Stimulated activated CD8-positive, alpha-beta memory T cell treated with anti-CD3 and anti-CD28 coated beads, Interleukin-12 subunit alpha, Interleukin-12 subunit beta, amount 100 ng/mL, for 24 hours (primary cell): ENCODE results near the gene TMEM150A.
"Not testable (repeated sequence)": the region's sequence is repeated elsewhere in the genome, so short reads cannot be mapped to it uniquely, and the experiment has no call there.

Experiments used
- DNase-seq: peaks from one replicate; pipeline ENCODE4 v3.0.0-alpha.2; 2020; ENCODE audit errors: extremely low read depth

TMEM150A gene, protein sequence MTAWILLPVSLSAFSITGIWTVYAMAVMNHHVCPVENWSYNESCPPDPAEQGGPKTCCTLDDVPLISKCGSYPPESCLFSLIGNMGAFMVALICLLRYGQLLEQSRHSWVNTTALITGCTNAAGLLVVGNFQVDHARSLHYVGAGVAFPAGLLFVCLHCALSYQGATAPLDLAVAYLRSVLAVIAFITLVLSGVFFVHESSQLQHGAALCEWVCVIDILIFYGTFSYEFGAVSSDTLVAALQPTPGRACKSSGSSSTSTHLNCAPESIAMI

DNA sequence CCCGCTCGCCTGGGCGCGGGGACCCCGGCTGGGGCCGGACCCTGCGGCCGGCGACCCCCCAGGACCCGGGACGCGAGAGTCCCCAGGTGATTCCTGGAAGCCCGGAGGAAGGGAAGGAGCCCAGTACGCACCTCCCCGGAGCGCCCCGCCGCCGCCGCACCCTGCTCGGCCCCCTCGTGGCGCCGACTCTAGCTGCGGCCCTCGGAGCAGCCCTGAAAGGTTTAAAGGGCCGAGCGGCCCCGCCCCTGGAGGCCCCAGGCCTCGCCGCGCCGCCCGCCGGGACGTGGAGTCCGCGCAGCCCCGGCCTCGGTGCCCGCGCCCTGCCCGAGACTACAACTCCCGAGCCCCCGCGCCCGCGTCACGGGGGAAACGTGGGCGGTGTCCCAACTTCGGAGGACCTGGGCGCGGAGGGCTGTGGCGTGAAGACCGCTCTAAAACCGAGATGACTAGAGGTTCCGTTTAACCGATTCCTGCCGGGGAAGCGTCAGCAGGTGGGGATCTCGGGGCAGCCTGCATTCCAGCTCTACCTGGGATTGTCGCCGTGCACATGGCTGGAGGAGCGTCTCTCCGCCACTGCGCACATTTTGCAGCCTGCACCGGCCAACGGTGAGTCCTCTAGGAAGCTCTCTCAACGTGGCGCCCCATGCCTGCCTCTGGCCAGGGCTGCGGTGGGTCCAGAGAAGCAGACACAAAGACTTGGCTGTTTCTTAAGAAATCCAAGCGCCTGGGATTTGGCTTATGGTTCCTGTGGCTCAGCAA, at the start of gene TMEM150A:
Gene TMEM150A (minus strand): TSS at position 223 of the 759 bp plus-strand sequence. CDS start 750 bp downstream, outside the sequence.
- DNase-seq = peak; percentile 74

DNA sequence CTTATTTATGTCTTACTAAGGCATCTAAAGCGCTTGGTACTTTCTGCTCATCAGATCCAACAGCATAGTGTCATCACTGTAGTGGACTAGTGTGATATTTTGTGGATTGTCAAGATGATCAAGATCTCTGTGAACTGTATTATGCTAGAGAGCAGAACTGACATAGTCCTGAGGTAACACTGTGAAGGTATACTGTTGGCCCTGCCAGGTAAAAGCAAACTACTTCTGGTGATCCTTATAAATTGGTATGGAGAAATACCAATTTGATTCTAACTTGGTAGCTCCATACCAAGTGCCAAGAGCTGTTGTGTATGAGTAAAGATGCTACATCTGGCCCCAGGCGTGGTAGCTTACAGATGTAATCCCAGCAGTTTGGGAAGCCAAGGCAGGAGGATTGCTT, 49.6 kb upstream of the TMEM150A start:
- no peak for DNase-seq

DNA sequence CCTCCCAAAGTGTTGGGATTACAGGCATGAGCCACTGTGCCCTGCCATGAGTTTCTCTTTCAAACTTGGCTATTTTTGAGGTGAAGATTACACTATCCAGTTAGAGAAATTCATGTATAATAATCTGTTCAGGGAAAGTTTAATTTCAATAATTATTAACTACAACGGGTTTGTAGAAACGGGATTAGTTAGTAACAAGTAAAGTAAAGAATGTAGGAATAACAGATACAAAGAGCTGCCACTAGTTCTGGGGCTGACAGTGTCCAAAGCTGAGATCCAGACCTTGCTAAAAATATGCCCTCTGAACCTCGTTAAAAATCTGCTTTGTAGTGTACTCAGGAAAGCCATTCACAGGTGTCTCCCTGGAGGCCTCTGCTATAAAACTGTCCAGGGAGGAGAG, 48.6 kb upstream of the TMEM150A start:
- DNase-seq = no peak

DNA sequence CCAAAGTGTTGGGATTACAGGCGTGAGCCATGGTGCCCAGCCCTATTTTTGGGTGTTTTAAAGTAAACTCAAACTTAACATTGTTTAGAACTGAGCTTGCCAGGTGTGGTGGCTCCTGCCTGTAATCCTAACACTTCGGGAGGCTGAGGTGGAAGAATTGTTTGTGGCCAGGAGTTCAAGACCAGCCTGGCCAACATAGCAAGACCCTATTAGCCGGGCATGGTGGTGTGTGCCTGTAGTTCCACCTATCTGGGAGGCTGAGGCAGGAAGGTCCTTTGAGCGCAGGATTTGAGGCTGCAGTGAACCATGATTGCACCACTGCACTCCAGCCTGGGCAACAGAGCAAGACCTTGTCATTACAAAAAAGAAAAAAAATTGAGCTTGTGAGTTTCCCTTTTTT, 48.0 kb upstream of the TMEM150A start:
- DNase-seq = no peak

DNA sequence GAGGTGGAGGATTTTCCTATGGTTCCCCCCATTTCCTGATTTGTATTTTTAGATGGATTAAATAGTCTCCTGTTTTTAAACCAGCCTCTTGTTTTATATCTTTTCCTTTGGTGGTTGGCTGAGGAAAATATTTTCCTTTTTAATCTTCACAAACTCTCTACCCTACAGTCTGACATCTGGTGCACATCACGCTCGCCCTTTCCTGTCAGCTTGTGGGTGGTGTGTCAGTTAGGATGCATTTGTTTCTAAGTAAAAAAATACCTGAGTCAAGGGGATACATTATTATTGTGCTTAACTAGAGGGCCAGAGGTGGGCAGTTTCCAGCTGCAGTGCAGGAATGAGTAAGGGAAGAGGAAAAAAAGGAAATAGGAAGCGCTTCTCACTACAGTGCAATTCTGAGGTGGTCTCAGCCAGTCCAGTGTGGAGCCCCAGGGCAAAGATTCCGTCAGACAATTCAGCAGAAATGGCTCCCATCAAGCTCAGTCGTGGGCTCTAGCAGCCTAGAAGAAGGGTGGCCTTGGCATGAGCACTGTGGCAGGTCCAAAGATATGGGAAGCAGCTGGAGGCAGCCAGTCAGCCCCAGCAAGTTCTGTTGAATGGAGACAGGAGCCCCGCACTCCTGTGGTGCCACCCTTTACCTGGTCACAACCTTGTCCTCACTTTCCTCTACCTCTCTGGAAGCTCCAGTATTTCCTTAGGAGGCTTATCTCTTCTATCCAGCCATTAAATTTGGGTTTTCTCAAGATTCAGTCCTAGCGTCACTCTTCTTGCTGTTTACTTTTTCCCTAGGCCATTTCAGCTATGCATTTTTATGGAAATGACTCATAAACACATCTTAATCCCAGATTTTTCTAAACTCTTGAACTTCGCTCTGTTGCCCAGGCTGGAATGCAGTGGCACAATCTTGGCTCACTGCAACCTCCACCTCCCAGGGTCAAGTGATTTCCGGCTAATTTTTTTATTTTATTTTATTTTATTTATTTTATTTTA, 47.0 kb upstream of the TMEM150A start:
- no peak for DNase-seq

DNA sequence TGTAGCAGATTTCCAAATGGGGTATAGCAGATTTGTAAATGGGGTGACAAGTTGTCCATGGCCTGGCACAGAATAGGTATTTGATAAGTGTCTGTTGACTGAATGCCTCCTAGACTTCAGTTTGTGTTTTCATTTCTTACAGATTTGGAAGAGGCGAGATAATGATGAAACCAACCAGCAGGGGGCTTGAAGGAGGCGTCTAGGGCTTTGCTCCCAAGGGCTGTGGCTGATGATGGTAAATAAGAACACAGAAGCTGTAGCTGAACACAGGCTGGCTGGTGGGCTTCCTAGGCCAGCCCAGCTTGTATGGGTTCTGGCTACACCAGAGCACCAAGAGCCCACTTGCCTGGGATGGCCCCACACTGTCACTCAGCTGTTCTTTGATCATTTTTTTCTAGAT, 46.1 kb upstream of the TMEM150A start:
- no peak for DNase-seq

DNA sequence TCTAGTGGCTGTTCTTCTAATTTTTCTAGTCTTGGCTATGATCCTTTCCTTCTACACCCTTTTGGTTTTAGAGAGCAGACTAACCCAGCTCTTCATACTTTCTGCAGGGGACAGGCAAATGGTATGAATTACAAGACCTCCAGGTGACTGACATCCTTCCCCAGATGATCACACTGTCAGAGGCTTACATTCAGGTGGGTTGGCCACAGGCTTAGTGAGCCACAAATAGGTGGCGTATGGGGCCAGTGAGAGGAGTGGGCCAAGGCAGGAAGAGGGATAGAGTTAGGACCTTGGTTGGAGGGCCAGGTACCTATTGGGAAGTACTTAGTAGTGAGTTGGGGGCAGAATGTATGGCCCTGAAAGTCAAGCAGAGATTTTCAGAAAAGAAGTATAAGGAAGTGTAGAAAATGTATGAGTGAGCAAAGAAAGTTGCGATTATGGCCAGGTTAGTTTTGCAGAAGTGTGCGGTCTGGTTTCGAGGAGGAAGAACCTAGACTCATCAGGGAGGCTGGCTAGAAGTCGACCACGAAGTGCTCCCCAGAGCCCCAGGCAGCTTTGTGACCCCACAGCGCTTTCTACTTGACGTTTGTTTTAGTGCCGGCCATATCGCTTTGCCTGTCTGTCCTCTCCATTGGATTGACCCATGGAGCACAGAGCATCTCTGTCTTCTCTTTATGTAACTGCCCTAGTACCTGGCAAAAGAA, 45.5 kb upstream of the TMEM150A start:
- DNase-seq = no peak

DNA sequence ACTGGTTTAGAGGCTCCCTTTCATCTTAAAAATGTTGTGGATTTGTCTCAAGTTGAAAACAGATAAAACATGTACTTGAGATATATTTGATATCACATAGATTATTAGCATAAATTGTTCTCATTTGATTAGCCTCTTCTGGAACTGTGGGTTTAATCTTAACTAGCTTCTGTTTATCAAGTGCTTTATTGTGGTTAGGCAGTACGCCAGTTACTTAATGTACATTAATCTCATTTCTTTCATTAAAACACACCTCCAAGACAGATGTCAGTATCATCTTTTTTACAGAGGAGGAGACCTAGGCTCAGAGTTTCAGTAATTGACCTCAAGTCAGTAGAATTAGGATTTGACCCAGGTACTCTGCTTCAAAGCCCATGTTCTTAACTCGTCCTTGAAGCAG, 43.7 kb upstream of the TMEM150A start:
- DNase-seq = no peak

DNA sequence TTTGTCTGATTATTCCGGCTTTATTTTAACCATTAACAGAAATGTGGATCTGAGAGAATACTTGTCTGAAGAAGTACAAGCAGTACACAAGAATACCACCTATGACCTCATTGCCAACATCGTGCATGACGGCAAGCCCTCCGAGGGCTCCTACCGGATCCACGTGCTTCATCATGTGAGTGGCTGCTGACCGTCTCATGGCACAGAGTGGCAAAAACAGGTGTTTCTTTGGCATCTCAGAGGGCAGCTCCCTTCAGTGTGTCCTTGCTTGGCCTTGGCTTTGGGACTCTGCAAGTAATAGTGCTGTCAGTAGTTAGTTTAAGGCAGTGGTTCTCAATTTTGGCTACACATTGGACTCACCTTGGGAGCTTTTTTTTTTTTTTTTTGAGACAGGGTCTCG, 42.4 kb upstream of the TMEM150A start:
- DNase-seq = no peak

DNA sequence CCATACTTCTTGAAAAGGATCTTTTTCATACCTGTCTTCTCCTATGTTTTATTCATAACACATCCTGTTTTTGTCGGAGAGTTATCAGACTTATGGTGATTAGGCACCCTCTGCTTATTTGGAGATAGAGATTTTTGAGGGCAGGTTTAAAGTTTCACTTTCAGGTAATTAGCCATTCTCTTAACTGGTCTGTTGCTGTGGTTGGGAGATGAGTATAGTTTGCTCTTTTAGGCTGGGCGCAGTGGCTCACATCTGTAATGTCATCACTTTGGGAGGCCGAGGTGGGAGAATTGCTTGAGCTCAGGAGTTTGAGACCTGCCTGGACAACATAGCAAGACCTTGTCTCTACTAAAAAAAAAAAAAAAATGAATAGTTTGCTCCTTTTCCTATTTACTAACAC, 40.2 kb upstream of the TMEM150A start:
- DNase-seq = no peak

DNA sequence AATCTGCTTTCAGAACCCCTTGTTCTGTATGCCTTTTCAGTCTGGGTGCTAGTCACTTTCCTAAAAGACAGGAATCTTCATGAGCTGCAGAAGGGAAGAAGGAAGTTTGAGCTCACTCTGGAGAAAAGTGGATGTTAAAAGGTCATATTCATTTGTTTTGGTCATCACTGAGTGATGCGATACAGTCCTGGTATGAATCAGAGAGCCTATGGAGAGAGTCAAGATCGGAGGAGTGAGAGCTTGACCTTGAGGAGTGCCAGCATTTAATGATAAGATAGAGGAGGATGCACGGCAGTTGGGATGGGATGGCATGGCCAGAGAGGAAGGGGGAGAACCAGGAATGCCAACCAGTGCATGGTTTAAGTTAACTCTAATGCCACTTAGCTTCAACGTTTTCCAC, 33.1 kb upstream of the TMEM150A start:
- DNase-seq = no peak

DNA sequence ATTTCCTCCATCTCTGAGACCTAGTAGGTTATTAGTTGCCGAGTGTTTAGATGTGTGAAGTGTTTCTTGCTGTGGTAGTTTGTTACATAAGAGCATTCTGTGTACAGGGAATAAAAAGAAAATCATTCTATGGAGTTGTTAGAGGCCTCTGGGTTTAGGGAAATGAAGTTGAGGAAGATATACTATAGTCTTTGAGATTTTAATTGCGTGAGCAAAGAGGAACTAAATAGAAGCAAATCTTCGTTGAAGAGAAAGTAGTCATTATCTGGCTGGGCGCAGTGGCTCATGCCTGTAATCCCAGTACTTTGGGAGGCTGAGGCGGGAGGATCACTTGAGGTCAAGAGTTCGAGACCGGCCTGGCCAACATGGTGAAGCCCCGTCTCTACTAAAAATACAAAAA, 32.5 kb upstream of the TMEM150A start:
- no peak for DNase-seq

DNA sequence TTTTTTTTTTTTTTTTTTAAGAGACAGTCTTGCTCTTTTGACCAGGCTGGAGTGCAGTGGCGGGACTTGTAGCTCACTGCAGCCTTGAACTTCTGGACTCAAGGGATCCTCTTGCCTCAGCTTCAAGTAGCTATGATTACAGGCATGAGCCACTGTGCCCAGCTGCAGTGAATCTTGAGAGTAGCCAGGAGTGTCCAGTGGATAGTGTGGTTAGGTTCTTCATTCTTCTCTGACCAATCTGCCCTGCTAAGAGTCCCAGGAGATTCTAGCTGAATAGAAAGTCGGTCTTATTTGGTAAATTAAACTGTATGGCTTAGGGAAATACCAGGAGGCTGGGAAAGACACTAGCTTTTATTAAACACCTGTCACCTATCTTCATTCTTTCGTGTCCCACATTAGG, 28.8 kb upstream of the TMEM150A start:
- DNase-seq = no peak

DNA sequence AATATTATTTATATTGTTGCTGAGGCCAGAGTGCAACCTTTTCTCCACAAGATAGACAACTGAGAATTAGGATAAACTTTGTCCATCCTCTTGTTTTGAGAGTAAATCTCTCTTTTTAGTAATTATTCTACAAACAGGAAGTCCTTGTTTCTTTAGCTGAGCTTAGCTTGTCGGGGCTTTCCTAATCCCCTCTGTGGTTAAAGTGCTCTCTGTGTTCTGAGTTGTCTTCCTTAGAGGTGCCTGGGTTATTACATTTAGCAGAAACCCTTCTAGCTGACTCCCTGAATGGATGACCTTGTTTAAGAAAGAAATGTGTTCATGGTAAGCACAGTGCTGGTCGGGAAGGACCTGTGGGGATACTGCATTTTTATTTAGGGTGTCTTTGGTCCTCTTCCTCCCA, 26.2 kb upstream of the TMEM150A start:
- no peak for DNase-seq

DNA sequence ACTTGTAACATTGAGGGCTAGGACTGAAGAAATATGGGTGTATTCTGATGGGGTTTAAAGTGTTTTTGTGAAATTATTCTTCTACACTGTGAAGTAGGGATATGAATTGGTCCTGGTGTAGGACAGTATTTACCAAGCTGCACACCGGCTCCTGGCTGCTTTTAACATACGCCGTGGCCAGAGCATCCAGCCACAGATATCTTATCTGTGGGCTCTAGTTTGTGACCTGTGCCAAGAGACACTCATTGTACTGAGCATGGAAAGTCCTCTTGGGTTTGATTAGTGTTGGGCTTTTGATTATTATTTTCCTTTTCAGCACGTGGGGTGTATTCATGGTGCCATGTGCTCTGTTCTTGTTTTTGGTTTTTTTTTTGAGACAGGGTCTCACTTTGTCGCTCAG, 21.5 kb upstream of the TMEM150A start:
- DNase-seq = no peak

DNA sequence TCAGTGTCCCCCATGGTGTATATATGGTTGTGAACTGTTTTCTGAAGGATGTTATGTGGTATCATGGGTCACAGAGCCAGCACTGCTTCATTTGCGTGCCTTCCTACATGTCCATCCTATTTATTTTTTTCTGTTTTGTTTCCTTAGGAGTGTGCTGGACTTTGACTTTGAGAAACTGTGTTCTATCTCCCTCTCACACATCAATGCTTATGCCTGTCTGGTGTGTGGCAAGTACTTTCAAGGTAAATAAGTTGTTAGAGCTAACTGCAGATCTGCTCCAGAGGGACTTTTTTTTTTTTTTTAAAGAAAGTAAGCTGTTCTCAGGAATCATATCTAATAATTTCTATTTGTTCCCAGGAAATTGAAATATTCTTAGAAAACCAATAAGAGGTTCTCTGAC, 18.8 kb upstream of the TMEM150A start:
- no peak for DNase-seq

DNA sequence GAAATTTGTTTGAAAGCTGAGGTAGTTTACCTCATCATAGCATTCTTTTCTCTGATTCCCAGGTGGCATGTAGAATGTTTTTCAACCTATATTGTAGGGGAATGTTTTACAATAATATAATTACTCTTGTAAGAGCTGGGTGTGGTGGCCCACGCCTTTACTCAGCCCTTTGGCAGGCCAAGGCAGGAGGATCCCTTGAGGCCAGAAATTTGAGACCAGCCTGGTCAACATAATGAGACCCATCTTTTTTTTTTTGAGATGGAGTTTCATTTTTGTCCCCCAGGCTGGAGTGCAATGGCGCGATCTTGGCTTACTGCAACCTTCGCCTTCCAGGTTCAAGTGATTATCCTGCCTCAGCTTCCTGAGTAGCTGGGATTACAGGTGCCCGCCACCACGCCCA, 17.1 kb upstream of the TMEM150A start:
- no peak for DNase-seq

DNA sequence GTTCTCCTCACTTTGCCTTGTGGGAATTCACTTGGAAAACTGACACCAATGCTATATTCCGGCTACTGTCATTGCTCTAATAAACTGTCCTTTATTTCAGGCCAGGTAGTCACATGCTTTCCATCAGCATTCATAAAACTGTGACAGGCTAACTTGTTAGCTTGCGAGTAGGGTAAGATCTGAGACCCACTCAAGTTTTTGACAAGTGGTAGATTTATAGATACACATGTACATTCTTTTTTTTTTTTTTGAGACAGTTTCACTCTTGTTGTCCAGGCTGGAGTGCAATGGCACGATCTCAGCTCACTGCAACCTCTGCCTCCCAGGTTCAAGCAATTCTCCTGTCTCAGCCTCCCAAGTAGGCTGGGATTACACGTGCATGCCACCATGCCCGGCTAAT, 15.2 kb upstream of the TMEM150A start:
- DNase-seq = not testable (repeated sequence)

DNA sequence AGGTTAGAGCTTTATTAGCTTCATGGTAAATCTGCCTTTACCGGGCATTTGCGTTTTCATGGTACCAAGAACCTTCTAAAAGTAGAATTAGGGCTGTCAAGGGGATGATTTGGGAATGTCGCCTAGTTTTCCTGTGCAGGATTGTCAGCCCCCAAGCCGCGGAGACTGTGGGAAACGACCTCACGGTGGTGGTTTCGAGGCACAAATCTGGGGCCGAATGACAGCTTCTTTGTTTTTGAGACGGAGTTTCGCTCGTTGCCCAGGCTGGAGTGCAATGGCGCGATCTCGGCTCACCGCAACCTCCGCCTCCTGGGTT, 12.9 kb upstream of the TMEM150A start:
- no peak for DNase-seq

DNA sequence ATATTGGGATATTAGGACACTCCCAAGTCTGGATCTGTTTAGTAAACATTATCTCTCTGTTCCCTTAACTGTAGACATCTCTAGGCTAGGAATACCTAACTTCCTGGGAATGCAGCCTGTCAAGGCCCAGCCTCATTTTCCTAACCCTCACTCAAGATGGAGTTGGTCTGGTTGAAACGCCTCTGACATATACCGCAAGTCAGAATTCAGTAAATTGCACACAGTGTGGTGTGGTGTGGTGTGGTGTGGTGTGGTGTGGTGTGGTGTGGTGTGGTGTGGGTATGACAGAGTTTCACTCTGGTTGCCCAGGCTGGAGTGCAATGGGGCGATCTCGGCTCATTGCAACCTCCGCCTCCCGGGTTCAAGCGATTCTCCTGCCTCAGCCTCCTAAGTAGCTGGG, 12.3 kb upstream of the TMEM150A start:
- not testable (repeated sequence) for DNase-seq

DNA sequence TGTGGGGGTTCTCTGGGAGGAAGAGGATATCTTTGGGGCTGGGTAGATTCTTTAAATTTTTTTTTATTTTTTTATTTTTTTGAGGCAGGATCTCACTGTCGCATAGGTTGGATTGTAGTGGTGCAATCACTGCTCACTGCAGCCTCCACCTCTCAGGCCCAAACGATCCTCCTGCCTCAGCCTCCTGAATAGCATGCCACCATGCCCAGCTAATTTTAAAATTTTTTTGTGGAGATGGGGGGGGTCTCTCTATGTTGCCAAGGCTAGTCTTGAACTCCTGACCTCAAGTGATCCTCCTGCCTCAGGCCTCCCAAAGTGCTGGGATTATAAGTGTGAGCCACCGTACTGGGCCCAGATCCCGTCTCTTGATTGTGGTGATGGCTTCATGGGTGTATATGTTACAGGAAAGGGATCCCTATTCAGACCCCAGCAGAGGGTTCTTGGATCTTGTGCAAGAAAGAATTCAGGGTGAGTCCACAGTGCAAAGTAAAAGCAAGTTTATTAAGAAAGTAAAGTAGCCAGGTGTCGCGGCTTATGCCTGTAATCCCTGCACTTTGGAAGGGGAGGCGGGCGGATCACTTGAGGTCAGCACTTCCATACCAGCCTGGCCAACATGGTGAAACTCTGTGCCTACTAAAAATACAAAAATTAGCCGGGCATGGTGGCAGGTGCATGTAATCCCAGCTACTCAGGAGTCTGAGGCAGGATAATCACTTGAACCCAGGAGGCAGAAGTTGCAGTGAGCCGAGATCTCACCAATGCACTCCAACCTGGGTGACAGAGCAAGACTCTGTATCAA, 11.4 kb upstream of the TMEM150A start:
- DNase-seq = no peak
